B cell (primary cell): Measurements from ENCODE around the gene SLC4A2. TPM values are rescaled to one million over a fixed set of nuclear protein-coding genes. Genes with fewer than 3 reads are reported as not detected.

Source experiments
- ATAC-seq: fragments of 200-7000 bp; cut with Tn5 transposase; one replicate; pipeline ENCODE4 v1.10.0; 2021; ENCODE audit warnings: low read depth, mild to moderate bottlenecking, moderate number of reproducible peaks, moderate library complexity
- CTCF ChIA-PET: fragments of 350-600 bp; sonication (Branson Sonifier 250); formaldehyde crosslinking; loops from one replicate; lab custom pipeline; 2021; ENCODE audit warnings: antibody characterized with exemption, inconsistent platforms; lab: Charles Lee
- POLR2A ChIA-PET: fragments of 350-600 bp; sonication (Branson Sonifier 250); formaldehyde crosslinking; loops from one replicate; lab custom pipeline; 2021; ENCODE audit warnings: antibody characterized with exemption; lab: Charles Lee
- DNase-seq: peaks from one replicate; pipeline ENCODE4 v3.0.0; 2013
- H2AFZ ChIP-seq: 2 replicates; pipeline ENCODE4 v1.6.1; 2012; ENCODE audit warnings: mild to moderate bottlenecking, low read depth, low read length; ENCODE audit not compliant: insufficient read depth, poor library complexity, severe bottlenecking
- H3K27ac ChIP-seq, 2 donors: 1 replicate in 1 of 2; 2 replicates in 1 of 2; pipeline ENCODE4 v1.5.1; 2012 to 2013; ENCODE audit warnings: low read length in 2 of 2, mild to moderate bottlenecking in 2 of 2, moderate library complexity in 1 of 2
- H3K27me3 ChIP-seq, 4 experiments: fragments of 200-600 bp in 1 of 4; sonication (generic) in 1 of 4; replicated peaks in 1 of 4; 1 replicate in 2 of 4; 2 replicates in 2 of 4; pipeline versions ENCODE4 v1.6.1 to v1.7.0; 2013 to 2016; ENCODE audit warnings: low read length in 3 of 4, mild to moderate bottlenecking in 2 of 4, mixed read lengths in 1 of 4, moderate library complexity in 1 of 4; ENCODE audit not compliant: insufficient read depth in 4 of 4, control insufficient read depth in 3 of 4; ENCODE audit errors: control extremely low read depth in 1 of 4
- H3K36me3 ChIP-seq, 2 experiments: replicated peaks in 1 of 2; 1 replicate in 1 of 2; 2 replicates in 1 of 2; pipeline versions ENCODE4 v1.6.1 to v1.7.1; 2013; ENCODE audit warnings: low read length in 1 of 2; ENCODE audit not compliant: insufficient read depth in 2 of 2, control insufficient read depth in 1 of 2; ENCODE audit errors: control extremely low read depth in 1 of 2, extremely low read depth in 1 of 2
- H3K4me1 ChIP-seq, 2 donors: fragments of 200-600 bp in 1 of 2; sonication (generic) in 1 of 2; 1 replicate in 1 of 2; 2 replicates in 1 of 2; pipeline versions ENCODE4 v1.5.1 to v1.6.1; 2013 to 2017; ENCODE audit warnings: low read length in 2 of 2; ENCODE audit not compliant: control insufficient read depth in 2 of 2, insufficient read depth in 2 of 2
- H3K4me2 ChIP-seq: replicated peaks from 2 replicates; pipeline ENCODE3; 2012; ENCODE audit warnings: mild to moderate bottlenecking, low read depth, low read length; ENCODE audit not compliant: poor library complexity, severe bottlenecking
- H3K4me3 ChIP-seq, 5 experiments: fragments of 200-600 bp in 1 of 5; sonication (generic) in 1 of 5; 1 replicate in 3 of 5; 2 replicates in 2 of 5; pipeline versions ENCODE4 v1.5.1 to v1.7.0; 2011 to 2016; ENCODE audit warnings: low read length in 4 of 5, mild to moderate bottlenecking in 4 of 5, low read depth in 2 of 5, control low read depth in 1 of 5, moderate library complexity in 1 of 5; ENCODE audit not compliant: insufficient read depth in 1 of 5; ENCODE audit errors: control extremely low read depth in 1 of 5, extremely low read depth in 1 of 5
- H3K79me2 ChIP-seq: fragments of 200-600 bp; sonication (generic); one replicate; pipeline ENCODE4 v1.6.0; 2016; ENCODE audit warnings: low read length; ENCODE audit not compliant: control insufficient read depth, insufficient read depth
- H3K9ac ChIP-seq: fragments of 200-600 bp; sonication (generic); 2 replicates; pipeline ENCODE4 v1.6.1; 2017; ENCODE audit warnings: mild to moderate bottlenecking, low read length, moderate library complexity
- H3K9me3 ChIP-seq, 3 donors: one replicate each; pipeline versions ENCODE4 v1.6.1 to v1.7.1; 2013; ENCODE audit warnings: low read length in 2 of 3; ENCODE audit not compliant: control insufficient read depth in 2 of 3, insufficient read depth in 1 of 3; ENCODE audit errors: control extremely low read depth in 1 of 3
- H4K20me1 ChIP-seq: 2 replicates; pipeline ENCODE4 v1.6.0; 2012; ENCODE audit warnings: mild to moderate bottlenecking, low read length; ENCODE audit not compliant: insufficient read depth, control insufficient read depth, poor library complexity, severe bottlenecking
- H3K27ac Mint-ChIP-seq: one replicate; pipeline ENCODE4 v1.8.0; 2021; ENCODE audit warnings: mixed read lengths
- H3K27me3 Mint-ChIP-seq: one replicate; pipeline ENCODE4 v1.8.0; 2021; ENCODE audit warnings: mixed read lengths
- H3K4me1 Mint-ChIP-seq: one replicate; pipeline ENCODE4 v1.8.0; 2021; ENCODE audit warnings: mixed read lengths
- H3K4me3 Mint-ChIP-seq: one replicate; pipeline ENCODE4 v1.8.0; 2021; ENCODE audit warnings: mixed read lengths
- H3K9me3 Mint-ChIP-seq: one replicate; pipeline ENCODE4 v1.8.0; 2022; ENCODE audit warnings: mixed read lengths; ENCODE audit not compliant: insufficient read depth
- EZH2 ChIP-seq: IDR thresholded peaks from 2 replicates; pipeline ENCODE4 v1.6.1; 2012; ENCODE audit warnings: borderline replicate concordance, low read depth, mild to moderate bottlenecking, moderate library complexity, low read length; ENCODE audit not compliant: insufficient read depth, poor library complexity, severe bottlenecking
- WGBS: methylation state at CpG from one replicate; pipeline ENCODE4 v1.1.5; 2013; ENCODE audit warnings: missing lambda C conversion rate; ENCODE audit not compliant: insufficient coverage; 5-methylcytosine and 5-hydroxymethylcytosine counted together
- intact Hi-C: fragments of 100-400 bp; cut with micrococcal nuclease; formaldehyde crosslinking; loops from one replicate; pipeline ENCODE4 v1.10.0; 2022
- polyA plus RNA-seq: library from polyadenylated mRNA; depleted of rRNA; stranded (reverse); fragments of >200 nt; gene quantifications from 2 replicates; pipeline ENCODE4 v1.2.3, GENCODE V29; 2012
- total RNA-seq, 2 donors: library from RNA; stranded (reverse); fragments of 120-200 nt in 1 of 2; gene quantifications; 1 replicate in 1 of 2; 2 replicates in 1 of 2; pipeline versions ENCODE4 v1.2.3 to v1.2.4, GENCODE V29; 2013 to 2022
- TF ChIP-seq, protein P1 (sequence below): fragments of 200-600 bp; IDR thresholded peaks from one replicate; pipeline ENCODE4 v1.8.0; 2022; ENCODE audit warnings: antibody characterized with exemption, mild to moderate bottlenecking

SLC4A2 gene
- total and polyA plus RNA-seq, 2 donors (not counting 1 experiment from before 2014, with no cell fraction given), result 82.8 to 113 TPM

DNA sequence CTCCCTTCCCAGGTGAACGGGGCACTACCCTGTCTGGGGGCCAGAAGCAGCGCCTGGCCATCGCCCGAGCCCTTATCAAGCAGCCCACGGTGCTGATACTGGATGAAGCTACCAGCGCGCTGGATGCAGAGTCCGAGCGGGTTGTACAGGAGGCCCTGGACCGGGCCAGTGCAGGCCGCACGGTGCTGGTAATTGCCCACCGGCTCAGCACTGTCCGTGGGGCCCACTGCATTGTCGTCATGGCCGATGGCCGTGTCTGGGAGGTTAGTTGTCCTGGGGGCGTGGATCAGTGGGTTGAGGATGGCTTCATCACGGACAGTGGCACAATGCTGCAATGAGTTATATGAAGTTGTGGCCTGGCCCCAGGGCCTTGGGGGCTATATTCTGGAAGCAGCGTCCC, 15.4 kb upstream of the SLC4A2 start:
- no peaks in the 10 kb centered on the region for H3K79me2 ChIP-seq
- 96% methylated on average over 20 of the region's 20 CpGs for WGBS
- H3K4me3 Mint-ChIP-seq, result no peak overlapping the region
- H3K4me3 ChIP-seq, result no peak overlapping the region
- H3K4me2 ChIP-seq, result no peak overlapping the region
- no peak overlapping the region for H2AFZ ChIP-seq
- H4K20me1 ChIP-seq, result no peaks in the 10 kb centered on the region
- H3K27ac ChIP-seq, result no peak overlapping the region
- H3K9me3 ChIP-seq, result no peaks in the 10 kb centered on the region
- no peaks in the 10 kb centered on the region for H3K4me1 ChIP-seq
- H3K9ac ChIP-seq, result no peak overlapping the region
- intact Hi-C loops, result no loop called here
- CTCF ChIA-PET, result no interaction called here
- no peak for DNase-seq
- TF ChIP-seq, protein P1, sequence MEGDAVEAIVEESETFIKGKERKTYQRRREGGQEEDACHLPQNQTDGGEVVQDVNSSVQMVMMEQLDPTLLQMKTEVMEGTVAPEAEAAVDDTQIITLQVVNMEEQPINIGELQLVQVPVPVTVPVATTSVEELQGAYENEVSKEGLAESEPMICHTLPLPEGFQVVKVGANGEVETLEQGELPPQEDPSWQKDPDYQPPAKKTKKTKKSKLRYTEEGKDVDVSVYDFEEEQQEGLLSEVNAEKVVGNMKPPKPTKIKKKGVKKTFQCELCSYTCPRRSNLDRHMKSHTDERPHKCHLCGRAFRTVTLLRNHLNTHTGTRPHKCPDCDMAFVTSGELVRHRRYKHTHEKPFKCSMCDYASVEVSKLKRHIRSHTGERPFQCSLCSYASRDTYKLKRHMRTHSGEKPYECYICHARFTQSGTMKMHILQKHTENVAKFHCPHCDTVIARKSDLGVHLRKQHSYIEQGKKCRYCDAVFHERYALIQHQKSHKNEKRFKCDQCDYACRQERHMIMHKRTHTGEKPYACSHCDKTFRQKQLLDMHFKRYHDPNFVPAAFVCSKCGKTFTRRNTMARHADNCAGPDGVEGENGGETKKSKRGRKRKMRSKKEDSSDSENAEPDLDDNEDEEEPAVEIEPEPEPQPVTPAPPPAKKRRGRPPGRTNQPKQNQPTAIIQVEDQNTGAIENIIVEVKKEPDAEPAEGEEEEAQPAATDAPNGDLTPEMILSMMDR, result no peak
- TF ChIP-seq EZH2, result no peak
- H3K9me3 Mint-ChIP-seq, result no peaks in the 10 kb centered on the region
- H3K27me3 ChIP-seq, result no peaks in the 10 kb centered on the region
- no peak overlapping the region for H3K27ac Mint-ChIP-seq
- no peak for ATAC-seq
- H3K27me3 Mint-ChIP-seq, result no peaks in the 10 kb centered on the region
- no peaks in the 10 kb centered on the region for H3K4me1 Mint-ChIP-seq
- no peaks in the 10 kb centered on the region for H3K36me3 ChIP-seq
- POLR2A ChIA-PET, result no interaction called here

- Histone ChIP-seq H3K36me3 (no peaks in the 10 kb centered on the region), H3K9me3 (no peaks in the 10 kb centered on the region), H2AFZ (no peak overlapping the region), H3K27me3 (no peaks in the 10 kb centered on the region), H3K4me1 (no peaks in the 10 kb centered on the region), H4K20me1 (no peaks in the 10 kb centered on the region), H3K4me3 (no peak overlapping the region), H3K9ac (no peak overlapping the region), H3K79me2 (no peaks in the 10 kb centered on the region), H3K4me2 (no peak overlapping the region), H3K27ac (no peak overlapping the region)
- WGBS, result 98% methylated on average over 10 of the region's 11 CpGs
- no peak overlapping the region for H3K27ac Mint-ChIP-seq
- no peaks in the 10 kb centered on the region for H3K27me3 Mint-ChIP-seq
- ATAC-seq (no peak), DNase-seq (no peak)
- no peak for TF ChIP-seq EZH2
- TF ChIP-seq, protein P1, result no peak
- H3K4me3 Mint-ChIP-seq, result no peak overlapping the region
- no peaks in the 10 kb centered on the region for H3K9me3 Mint-ChIP-seq
- intact Hi-C loops, result no loop called here
- POLR2A ChIA-PET, result no interaction called here
- H3K4me1 Mint-ChIP-seq, result no peaks in the 10 kb centered on the region
- CTCF ChIA-PET, result no interaction called here
Observed at GRCh38 chr7:151045262-151045661, 14.1 kb upstream of the SLC4A2 start.
